A172 (cell line): Measurements from ENCODE around the gene RABL6. TPM values are rescaled to one million over a fixed set of nuclear protein-coding genes. Genes with fewer than 3 reads are reported as not detected.
A peak's percentile ranks its signal among the peaks of the same experiment; 100 is the strongest.

Experiments used
- DNase-seq: peaks from one replicate; pipeline ENCODE4 v3.0.0-alpha.2; 2015; ENCODE audit warnings: low spot score
- total RNA-seq: library from RNA; depleted of rRNA; stranded (reverse); fragments of >200 nt; shearing (Covaris generic); gene quantifications from 2 replicates; pipeline ENCODE4 v1.2.3, GENCODE V29; 2014

The RABL6 gene
- total RNA-seq, 1 experiment from 2014 or later, result 138 TPM

DNA sequence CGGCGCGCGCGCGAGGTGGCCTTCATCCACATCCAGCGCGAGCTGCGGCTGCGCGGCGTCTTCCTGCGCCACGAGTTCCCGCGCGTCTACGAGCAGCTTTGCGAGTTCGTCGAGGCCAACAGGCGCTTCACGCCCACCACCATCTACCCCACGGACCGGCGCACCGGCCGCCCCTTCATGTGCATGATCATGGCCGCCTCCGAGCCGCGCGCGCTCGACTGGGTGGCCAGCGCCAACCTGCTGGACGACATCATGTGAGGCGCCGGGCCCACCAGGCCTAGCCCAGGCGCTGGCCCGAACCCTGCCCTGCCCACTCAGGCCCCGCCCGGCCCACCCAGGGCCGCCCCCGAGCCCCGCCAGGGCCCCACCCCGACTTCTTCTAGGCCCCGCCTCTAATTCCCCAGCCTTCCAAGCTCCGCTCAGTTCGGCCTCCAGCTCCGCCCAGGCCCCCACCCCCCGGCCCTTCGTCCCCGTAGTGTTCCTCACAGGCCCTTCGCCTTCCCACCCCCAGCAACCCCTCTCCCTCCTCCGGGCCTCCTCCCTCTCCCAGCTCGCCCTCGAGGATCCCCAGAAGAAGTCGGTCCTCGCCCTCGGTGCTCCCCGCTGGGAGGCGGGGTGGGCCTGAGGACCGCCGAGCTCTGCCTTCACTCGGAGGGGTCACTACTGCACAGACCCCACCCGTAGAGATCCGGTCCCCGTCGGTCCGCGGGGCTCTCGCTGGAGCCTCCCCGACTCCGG lies 39.5 kb downstream of the RABL6 start:
- no peak for DNase-seq

DNA sequence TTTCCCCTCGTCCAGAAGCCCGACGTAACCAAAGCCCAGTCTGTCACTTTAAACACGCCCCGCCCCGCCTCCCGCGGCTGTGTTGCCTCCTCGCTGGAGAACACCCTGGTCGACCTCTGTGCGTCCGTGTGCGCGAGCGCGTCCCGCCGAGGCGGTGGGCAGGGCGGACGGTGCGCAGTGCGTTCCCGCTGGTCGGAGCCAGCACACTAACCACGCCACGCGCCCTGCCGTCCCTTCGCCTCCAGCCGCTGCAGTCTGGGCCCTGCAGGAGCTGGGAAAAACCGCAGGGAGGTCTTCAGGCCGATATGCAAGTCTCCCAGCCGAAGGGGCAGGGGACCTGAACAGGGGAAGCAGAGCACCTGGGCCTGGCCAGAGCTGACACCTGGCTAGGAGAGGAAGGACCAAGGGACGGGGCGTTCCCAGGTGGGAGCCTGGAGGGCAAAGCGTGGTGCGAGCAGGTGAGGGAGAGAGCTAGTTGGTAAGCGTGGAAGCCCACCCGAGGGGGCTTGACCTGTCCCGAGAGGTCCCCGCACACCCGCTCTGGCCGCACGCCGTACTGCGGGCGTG lies 40.2 kb downstream of the RABL6 start:
- DNase-seq, result no peak

DNA sequence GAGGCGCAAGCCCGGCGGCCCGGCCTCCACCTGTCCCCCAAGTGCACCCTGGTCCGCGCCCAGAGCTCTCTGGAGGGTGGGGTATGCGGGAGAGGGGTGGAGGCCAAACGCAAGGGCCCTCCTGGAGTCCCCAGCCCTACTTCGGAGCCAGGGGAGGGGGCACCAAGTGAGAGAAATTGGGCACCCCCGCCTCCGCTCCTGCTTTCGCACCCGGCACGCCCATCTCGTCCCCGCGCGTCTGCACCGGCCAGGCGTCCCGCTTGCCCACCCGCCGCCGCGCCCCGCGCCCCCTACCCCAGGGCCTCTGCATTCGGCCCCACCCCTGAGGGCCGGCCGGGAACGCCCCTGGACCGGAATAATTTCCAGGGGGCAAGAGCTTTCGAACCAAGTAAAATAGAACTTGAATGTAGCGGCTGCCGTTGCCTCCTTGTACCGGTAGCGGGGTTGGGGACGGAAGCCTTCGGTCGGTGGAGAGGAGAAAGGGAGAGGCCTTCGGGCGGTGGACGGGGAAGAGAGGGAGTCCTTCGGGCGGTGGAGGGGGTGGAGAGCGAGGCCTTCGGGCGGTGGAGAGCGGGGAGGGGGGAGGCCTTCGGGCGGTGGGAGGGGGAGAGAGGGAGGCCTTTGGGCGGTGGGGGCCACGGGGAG lies 40.8 kb downstream of the RABL6 start:
- DNase-seq, result no peak

DNA sequence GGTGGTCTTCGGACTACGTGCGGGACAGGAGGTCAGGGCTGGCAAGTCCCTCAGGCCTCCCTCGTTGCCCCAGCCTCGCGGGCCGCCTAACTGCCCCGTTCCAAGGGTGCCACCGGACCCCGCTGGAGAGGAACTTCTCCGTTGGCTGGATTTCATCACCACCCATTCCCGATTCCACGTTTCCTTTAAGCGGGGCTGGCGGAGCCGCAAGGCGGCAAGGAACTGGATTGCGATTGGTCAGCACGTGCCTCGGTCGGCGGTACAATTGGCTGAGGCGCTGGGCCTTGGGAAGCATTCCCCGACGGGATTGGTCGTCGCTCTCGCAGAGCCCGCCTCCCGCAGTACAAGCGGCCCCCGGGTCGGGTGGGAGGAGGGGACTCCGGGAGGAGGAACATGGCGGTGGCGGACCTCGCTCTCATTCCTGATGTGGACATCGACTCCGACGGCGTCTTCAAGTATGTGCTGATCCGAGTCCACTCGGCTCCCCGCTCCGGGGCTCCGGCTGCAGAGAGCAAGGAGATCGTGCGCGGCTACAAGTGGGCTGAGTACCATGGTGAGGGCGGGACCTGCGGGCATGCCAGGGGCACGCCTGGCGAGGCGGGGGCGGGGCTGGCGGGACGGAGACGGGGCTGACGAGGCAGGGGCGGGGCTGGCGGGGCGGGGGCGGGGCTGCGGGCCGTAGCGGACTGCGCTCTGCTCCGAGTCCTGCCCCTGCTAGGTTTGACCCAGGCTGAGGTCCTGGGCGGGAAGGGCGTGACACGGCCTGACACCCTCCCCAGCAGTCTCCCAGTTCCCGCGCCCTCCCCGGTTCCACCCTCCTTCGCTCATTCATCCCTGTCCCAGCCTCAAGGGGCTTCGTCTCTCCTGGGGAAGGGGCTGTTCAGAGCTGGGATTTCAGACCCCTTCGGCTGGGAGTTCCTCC lies 41.6 kb downstream of the RABL6 start, which contains the start of gene PHPT1:
TSS of gene PHPT1 (plus strand) at position 372 of the 922 bp plus-strand sequence. CDS start at position 394, 22 bp downstream.
- peak; percentile 99 for DNase-seq

DNA sequence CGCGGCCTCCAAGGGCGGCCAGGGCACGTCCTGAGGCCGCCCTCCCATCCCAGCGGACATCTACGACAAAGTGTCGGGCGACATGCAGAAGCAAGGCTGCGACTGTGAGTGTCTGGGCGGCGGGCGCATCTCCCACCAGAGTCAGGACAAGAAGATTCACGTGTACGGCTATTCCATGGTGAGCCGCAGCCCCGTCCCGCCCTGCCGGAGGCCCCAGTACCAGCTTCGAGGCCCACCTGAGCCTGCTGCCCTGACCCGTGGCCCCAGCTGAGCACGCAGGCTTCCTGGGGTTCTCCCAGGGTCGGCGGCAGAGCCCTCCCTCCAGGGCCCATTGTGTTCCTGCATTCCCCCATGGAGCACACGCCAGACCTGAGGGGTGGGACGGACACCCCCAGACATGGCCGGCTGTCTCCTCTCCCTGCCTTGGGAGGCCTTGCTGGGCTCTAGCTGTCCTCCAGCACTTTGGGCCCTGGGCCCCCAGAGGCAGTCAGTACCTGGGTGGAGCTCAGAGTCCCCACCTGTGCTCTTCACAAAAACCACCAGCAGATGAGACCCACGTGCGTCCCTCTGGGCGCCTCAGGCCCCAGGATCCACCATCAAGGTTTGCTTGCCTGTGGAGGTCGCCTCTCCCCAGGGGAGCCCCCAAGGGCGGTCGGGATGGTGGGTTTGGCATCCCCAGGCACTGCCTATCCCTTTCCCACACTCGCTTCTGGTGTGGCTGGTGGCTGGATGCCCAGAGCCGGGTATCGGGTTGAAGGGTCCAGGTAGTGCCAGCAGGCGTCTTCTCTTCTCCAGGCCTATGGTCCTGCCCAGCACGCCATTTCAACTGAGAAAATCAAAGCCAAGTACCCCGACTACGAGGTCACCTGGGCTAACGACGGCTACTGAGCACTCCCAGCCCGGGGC lies 42.5 kb downstream of the RABL6 start:
- DNase-seq, result no peak

DNA sequence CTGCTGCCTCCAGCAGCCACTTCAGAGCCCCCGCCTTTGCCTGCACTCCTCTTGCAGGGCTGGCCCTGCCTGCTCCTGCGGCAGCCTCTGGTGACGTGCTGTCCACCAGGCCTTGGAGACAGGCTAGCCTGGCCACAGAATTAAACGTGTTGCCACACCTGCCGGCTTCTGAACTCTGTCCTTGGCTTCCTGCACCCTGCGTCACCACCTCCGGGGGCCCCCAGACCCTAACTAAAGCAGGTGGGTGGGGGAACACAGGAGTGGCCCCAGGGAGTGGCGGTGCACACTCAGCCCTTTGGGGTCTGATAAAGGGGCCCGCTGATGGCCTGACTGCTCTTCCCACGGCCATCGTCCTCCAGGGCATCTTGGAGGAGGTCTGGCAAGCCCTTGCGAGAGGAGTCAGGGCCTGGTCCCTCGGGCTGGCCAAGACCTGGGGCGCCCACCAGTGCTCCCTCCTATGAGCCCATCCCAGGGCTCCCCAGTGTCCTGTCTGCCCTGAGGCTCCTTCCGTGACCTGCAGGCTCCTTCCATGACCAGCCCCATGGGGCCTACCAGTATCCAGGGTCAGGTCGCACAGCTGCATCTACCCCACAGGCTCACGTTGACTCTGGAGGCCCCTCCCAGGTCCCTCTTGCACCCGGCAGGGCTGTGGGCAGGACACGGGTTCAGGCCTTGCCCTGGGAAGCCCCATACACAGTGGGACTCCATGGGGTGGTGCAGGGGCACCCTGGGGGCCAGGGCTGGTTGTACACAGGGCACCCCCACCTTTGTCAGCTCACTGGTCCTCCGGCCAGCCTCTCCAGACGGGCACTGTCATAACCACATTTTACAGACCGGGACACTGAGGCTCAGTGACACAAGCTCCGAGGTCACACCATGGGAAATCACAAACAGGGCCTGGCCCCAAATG lies 43.4 kb downstream of the RABL6 start:
- DNase-seq, result no peak

DNA sequence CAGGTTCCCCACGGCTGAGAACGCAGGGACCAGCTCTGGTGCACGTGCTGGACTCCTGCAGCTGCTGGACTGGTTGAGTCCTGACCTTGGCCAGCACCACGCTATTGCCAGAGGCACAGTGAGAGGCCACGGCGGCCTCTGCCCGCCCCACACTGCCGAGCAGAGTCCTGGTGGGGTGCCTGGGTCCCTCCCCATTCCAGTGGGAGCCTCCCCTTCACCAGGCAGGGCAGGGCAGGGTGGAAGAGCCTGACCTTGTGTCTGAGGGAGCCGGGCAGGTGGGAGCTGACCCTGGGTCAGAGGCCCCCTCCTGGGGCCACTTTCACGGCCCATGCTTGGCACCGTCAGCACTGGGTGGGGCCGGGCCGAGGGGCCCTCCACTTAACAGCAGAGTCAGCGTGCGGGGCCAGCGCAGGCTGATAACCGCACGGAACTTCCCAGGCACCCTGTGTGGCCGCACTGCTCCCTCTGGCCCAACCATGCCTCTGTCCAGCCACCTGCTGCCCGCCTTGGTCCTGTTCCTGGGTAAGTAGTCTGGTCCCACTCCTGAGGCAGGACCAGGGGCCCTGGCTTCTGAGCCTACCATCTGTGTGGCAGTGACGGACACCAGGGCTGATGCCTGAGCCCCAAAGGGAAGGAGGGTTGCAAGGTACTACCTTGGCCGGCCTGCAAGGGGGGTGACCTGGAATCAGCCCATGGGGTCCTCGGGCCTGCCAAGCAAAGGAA lies 44.4 kb downstream of the RABL6 start, which contains the start of gene MAMDC4:
TSS of gene MAMDC4 (plus strand) at position 406 of the 723 bp plus-strand sequence. CDS start at position 477, 71 bp downstream.
- DNase-seq, result no peak

DNA sequence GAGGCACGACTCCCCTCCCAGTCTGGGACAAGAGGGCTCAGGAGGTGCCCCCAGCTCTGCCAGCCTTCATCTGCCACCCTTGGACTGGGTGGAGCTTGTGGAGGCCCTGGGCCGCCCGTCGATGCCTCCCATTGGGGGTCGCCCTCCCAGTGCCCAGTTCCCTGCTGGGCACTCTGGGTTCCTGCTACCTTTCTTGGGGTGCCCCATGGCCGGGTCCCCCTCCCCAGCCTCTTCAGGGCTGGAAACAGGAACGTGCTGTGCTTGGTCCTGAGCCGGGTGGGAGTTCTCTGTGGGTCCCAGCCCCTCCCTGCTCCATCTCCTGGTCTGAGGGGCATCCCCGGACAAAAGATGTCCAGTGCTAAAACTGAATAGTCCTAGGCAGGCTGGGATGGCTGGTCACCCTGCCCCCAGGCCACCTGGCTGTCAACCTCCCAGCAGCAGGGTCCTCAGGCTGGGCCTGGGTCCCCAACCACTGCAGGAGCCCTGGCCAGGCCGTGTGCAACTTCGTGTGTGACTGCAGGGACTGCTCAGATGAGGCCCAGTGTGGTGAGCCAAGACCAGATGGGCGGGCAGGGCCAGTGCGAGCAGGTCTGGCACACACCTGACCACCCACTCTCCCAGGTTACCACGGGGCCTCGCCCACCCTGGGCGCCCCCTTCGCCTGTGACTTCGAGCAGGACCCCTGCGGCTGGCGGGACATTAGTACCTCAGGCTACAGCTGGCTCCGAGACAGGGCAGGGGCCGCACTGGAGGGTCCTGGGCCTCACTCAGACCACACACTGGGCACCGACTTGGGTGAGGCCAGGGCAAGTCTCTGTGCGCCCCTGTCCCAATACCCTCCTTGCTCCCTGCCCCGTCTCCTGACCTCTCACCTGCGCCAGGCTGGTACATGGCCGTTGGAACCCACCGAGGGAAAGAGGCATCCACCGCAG lies 45.2 kb downstream of the RABL6 start:
- no peak for DNase-seq

DNA sequence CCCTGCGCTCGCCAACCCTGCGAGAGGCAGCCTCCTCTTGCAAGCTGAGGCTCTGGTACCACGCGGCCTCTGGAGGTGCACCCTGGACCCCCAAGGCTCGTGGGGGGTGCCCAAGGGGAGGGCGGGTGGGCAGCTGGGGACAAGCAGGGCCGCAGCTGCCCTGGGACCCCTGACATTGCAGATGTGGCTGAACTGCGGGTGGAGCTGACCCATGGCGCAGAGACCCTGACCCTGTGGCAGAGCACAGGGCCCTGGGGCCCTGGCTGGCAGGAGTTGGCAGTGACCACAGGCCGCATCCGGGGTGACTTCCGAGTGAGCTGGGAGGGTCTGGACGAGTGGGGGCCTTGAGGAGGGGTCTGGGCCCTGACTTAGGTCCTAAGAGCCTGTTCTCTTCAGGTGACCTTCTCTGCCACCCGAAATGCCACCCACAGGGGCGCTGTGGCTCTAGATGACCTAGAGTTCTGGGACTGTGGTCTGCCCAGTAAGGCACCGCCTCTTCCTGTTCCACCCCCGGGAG lies 45.9 kb downstream of the RABL6 start:
- DNase-seq, result no peak

DNA sequence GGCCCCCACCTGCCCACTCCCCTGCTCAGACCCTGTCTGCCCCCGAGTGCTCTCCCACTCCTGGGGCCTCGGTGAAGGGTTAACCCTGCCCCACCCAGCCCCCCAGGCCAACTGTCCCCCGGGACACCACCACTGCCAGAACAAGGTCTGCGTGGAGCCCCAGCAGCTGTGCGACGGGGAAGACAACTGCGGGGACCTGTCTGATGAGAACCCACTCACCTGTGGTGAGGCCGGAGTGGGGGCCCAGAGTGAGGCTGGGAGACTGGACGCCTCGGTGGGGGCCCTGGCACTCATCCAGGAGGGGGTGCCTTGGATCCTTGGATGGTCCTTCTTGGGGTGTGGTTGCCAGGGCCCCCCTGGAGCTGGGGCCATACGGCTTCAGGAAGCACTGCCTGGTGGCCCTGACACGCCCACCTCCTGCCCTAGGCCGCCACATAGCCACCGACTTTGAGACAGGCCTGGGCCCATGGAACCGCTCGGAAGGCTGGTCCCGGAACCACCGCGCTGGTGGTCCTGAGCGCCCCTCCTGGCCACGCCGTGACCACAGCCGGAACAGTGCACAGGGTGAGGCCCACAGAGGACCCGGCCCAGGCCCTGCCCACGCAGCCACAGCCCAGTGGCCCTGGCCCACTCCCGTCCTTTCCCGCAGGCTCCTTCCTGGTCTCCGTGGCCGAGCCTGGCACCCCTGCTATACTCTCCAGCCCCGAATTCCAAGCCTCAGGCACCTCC lies 46.5 kb downstream of the RABL6 start:
- DNase-seq, result no peak

DNA sequence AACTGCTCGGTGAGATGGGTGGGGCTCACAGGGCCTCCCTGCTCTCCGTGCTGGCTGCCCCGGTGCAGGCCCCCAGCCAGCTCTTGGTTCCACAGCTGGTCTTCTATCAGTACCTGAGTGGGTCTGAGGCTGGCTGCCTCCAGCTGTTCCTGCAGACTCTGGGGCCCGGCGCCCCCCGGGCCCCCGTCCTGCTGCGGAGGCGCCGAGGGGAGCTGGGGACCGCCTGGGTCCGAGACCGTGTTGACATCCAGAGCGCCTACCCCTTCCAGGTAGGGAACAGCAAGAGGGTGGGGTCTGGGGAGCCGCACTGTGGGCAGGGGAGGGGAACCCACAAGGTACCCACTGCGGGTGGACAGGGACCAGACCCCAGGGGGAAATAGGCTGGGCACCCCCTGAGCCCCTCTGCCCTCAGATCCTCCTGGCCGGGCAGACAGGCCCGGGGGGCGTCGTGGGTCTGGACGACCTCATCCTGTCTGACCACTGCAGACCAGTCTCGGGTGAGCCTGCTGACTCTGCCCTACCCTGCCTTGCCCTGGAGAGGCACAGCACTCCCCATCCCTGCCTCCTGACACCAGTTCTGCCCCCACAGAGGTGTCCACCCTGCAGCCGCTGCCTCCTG lies 47.2 kb downstream of the RABL6 start:
- DNase-seq, result no peak

DNA sequence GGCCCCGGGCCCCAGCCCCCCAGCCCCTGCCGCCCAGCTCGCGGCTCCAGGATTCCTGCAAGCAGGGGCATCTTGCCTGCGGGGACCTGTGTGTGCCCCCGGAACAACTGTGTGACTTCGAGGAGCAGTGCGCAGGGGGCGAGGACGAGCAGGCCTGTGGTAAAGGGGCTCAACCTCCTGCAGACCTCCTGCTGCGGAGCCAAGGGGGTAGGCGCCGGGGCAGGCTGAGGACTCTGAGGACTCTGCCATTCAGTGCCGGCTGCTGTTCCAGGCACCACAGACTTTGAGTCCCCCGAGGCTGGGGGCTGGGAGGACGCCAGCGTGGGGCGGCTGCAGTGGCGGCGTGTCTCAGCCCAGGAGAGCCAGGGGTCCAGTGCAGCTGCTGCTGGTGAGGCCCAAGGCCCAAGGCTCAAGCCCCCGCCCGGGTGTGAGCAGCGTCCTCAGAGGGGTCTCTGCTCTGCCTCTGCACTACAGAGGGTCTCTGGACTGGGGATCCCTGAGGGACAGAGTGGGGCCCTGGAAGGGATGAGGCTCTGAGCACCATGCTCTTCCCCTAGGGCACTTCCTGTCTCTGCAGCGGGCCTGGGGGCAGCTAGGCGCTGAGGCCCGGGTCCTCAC lies 47.8 kb downstream of the RABL6 start:
- no peak for DNase-seq

DNA sequence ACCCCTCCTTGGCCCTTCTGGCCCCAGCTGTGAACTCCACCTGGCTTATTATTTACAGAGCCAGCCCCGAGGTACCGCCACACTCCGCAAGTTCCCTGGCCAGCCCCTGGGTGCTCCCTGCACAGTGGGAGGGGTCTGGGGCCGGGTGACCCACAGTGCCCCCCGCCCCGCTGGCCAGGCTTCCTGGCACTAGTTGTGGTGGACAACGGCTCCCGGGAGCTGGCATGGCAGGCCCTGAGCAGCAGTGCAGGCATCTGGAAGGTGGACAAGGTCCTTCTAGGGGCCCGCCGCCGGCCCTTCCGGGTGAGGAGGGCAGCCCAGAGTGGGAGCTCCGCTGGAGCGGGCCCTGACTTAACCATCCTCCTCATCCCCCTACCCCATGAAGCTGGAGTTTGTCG lies 48.3 kb downstream of the RABL6 start:
- no peak for DNase-seq

DNA sequence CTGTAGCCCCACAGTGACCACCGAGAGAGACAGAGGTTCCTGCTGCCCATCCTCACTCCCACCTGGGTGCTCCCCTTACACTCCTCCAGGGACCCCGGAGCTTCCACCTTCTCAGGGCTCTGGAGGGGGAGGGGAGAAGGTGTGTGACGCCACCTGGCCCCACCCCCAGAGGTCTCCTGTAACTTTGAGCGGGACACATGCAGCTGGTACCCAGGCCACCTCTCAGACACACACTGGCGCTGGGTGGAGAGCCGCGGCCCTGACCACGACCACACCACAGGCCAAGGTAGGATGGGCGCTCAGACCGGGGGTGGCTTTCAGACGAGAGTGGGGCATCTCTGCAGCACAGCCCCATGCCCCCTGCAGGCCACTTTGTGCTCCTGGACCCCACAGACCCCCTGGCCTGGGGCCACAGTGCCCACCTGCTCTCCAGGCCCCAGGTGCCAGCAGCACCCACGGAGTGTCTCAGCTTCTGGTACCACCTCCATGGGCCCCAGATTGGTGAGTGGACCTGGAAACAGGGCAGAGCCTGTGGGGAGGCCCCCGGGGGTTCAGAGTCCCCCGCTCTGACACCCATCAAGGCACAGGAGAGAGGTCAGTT lies 48.9 kb downstream of the RABL6 start:
- no peak for DNase-seq

DNA sequence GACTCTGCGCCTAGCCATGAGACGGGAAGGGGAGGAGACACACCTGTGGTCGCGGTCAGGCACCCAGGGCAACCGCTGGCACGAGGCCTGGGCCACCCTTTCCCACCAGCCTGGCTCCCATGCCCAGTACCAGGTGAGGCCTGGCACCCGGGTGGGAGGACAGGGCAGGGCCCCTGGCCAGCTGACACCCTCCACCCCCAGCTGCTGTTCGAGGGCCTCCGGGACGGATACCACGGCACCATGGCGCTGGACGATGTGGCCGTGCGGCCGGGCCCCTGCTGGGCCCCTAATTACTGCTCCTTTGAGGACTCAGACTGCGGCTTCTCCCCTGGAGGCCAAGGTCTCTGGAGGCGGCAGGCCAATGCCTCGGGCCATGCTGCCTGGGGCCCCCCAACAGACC lies 49.4 kb downstream of the RABL6 start:
- no peak for DNase-seq
